GM15510 (cell line): Measurements from ENCODE around the gene GEMIN8.

Experiments used
- POLR2A ChIP-seq: IDR thresholded peaks from 3 replicates; pipeline ENCODE4 v1.6.1; 2011; ENCODE audit warnings: borderline replicate concordance; ENCODE audit not compliant: insufficient read length; ENCODE audit errors: extremely low read depth

GEMIN8 gene

DNA sequence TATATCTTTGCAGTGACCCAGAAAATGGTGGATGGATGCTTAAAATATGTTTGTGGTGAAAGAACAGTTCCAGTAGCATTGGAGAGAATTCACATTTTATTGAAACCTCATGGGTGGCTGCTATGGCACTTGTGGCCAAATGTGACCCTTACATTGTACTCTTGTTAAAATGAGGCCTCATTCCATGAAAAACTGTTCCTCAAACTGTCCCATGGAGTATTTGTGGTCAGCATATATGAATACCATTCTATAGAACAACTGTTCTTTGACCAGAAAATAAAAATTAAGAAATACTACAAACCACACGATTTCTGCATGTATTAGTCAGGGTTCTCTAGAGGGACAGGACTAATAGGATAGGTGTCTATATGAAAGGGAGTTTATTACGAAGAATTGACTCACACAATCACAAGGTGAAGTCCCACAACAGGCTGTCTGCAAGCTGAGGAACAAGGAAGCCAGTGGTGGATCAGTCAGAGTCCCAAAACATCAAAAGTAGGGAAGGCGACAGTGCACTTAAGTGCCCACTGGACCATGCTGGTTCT lies 35.1 kb downstream of the GEMIN8 start:
- TF ChIP-seq POLR2A, result no peak

DNA sequence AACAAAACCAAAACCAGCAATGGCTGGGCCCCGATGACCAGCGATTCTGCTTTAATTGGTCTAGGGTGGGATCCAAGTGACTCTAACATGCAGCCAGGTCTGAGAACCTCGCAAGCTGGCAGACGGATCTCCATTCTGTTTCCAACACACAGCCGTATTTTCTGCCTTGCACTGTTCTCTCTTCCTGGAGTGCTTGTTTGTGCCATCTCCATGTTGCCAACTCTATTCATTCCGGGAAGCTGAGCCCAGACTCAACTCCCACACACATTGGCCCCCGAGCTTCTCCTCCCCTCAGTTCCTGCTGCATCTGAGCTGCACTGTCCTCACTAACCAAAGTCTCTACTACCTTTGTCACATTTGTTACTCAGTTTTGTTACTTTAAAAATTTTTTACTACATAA lies 35.6 kb downstream of the GEMIN8 start:
- no peak for TF ChIP-seq POLR2A

DNA sequence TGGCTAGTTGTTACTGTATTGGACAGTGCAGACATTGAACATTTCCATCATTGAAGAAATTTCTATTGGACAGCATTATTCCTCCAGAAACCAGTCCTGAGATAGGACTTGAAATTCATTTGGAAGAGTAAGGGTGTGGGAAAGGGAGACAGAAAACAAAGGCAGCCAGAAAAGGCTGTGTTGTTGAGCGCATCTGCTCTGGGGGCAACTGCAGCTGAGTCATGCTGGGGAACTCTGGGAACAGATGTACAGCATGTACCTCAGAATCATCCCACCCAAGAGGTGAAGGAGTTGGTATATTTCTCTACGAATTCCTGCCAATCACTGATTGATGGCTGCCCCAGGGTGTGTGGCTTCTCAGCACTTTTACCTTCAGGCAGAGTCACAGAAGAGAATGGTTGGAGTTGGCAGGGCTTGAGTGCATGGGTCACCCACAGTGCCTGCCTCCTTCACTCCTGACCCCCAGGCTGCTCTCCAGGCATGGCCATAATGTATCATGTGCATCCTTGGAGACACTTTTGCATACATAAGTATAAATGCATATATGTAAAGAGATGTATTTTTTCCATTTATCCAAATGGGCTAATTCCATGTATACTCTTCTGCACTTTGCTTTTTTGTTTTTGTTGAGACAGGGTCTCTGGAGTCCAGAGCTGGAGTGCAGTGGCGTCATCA lies 39.4 kb downstream of the GEMIN8 start:
- TF ChIP-seq POLR2A, result no peak

DNA sequence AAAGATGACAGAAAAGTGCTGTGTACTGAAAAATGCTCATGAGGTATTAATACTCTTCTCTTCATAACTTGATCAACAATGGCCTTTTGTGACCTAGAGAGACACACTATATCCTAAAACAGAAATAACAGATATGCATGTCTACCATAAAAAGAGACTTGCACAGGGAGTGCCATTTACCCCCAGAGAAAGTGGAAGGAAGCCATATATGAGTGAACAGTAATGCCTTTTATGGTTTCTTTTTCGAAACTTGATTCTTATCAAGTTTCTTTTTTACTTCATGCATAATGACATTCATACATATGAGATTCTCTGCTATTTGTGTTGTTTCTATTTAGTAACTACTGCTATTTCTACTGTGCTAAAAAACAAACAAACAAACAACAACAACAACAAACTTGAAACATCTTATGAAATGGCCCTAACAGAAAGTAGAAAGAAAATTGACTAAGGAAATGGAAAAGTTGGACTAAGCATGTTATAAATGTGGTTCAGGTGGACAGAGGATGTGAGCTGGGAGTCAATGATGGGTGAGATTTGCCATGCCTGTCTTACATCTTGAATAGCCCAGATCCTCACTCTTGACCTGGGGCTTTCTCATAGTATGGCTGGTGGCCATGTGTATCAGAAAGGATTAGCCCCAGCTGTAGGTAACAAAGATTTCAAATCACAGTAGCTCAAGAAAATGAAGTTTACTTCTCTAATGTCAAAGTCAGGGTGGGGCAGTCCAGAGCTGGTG lies 43.8 kb downstream of the GEMIN8 start:
- TF ChIP-seq POLR2A, result no peak

DNA sequence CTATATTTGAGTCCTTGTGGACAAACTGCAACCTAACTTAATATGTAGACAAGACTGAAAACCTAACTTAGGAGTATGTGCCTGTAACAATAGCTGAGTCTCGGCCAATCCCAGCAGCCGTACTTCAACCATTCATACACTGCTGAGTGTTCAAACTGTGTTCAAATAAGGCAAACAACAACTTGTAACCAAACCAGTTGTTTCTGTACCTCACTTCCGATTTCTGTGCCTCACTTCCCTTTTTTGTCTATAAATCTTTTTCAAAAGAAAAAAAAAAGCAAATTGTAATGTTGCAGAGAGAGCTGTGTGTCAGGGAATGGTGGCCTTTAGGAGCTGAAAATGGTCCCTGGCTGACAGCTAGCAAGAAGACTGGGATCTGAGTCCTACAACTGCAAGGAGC lies 46.0 kb downstream of the GEMIN8 start:
- TF ChIP-seq POLR2A, result no peak

DNA sequence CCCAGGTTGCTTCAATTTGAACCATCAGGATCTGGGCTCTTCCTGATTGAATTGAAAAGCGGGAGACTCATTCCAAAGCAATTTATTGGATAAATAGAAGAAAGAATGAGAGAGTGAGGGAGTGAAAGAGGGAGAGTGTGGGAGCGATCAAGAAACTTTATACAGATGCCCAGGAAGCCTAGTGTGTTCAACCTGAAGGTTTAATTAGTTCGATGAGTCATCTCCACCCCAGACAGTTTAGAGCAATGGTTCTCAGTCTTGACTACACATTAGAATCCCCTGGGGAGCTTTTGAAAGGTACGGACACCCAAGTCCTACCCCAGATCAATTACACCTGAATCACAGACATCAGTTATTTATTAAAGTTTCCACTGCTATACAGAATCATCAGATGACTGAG lies 61.5 kb downstream of the GEMIN8 start:
- no peak for TF ChIP-seq POLR2A

DNA sequence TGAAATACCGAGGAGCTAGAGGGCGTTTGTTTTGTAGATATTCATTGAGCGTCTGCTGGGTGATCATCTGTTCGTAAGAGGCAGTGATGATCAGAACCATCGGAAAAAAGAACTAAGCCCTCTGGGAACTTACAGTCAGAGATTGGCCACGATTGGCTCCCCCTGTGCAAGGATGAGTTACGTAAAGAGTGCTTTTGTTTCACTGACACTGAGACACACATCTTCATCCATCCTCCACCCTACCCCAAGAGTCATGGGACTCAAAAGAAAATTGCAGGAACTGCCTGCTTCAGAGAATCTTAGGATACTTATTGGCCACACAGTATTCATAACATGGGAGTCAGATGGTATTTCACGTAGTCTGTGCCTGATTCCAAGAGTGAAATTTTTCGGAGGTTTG lies 62.1 kb downstream of the GEMIN8 start:
- no peak for TF ChIP-seq POLR2A

DNA sequence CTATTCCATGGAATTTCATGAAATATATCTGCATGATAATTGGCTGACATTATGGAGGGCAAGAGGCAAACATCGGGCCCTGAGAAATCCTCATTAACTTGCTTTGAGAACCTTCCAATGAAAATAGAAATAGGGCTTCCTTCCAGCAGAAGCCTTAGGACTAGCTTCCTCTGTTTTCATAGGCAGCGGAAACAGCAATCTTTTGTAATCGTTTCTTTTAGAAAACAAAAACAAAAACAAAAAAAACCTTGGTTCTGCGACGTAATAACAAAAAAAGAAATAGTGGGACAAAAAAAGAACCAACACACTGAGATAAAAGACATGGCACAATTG lies 62.9 kb downstream of the GEMIN8 start:
- no peak for TF ChIP-seq POLR2A

DNA sequence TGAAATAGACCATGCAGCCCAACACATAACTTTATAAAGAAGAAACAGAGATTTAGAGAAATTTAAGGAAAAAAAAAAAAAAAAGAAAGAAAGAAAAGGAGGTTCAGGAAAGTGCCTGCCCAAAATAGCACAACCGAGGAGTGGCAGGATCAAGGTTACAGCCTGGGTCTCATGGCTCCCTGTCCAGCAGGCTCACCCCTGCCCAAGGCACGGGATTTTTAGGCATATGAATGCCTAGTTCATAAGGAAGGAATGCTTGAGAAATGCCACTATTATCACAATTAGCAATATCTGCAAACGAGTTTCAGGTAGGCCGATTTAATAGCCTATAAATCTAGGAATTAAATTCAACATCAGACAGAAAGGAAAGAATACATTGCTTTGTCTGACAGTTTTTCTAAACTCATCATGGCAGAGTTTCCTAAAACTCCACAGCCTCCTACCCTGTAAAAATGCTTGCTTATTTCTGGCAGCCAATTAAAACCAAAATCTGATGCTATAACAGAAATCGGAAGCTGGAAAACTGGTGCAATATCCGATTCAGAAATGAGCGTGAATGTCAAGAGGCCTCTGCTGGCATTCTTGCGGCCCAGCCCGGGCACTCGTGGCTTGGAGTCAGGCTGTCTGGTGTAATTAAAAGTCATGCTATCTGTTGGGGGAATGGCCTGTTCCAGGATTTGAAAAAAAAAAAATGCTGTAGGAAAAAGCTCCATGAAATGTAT lies 63.5 kb downstream of the GEMIN8 start:
- no peak for TF ChIP-seq POLR2A

DNA sequence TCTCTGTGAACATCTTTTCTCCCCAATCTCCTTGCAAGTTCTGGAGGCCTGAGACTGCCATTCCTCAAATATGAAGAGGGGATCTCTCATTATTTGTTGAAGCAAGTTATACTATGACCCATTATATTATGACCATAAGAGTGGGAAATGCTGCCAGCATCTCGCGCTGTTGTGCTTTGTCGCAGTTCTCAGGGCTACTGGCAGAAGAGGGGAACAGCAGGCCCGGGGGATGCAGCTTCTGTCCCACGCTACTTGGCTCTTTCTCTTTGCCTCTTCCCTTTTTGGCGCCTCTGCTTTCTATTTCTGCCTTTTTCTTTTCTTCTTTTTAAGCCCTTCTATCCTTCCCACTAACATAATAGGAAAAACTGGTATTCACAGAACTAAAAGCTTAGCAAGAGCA lies 64.2 kb downstream of the GEMIN8 start:
- TF ChIP-seq POLR2A, result no peak

DNA sequence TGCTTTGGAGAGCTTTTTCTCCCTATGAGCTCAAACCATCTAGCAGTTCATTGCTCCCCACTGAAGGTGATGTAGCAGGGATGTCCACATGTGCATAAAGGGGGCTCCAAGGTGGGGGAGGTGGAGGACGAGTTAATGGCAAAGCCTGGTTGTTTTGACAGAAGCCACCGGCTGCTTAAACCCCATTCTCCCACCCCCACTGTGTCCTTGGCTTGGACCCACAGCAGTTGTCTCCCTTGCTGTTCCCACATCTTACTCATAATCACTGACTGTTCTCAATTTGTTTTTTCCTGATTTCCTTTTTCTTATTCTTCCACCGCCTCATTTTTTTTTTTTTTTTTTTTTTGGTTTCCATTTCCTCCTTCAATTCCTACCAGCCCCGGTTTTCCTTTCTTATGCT lies 72.7 kb downstream of the GEMIN8 start:
- TF ChIP-seq POLR2A, result no peak
